ENCODE results near the gene NT5DC3. TPM values are rescaled to one million over a fixed set of nuclear protein-coding genes. Genes with fewer than 3 reads are reported as not detected.

Gene NT5DC3
- total and polyA plus RNA-seq, 5 experiments from 2014 or later: 0.33 to 6.0 (median 0.89) TPM

- ATAC-seq (no peak), DNase-seq (no peak)
- Mint-ChIP-seq H3K4me3 (no peak overlapping the region), H3K4me1 (no peaks in the 10 kb centered on the region), H3K9me3 (no peaks in the 10 kb centered on the region), H3K36me3 (peaks cover 4 to 19% (median 11%) of the 10 kb centered on the region in 3 donors), H3K27ac (no peak overlapping the region), H3K27me3 (no peaks in the 10 kb centered on the region)
- POLR2A ChIA-PET: no interaction called here
Observed at GRCh38 chr12:103762473-103762872, 78.6 kb downstream of the NT5DC3 start.

- no peak for ATAC-seq
- Mint-ChIP-seq H3K4me1 (no peaks in the 10 kb centered on the region), H3K27me3 (no peaks in the 10 kb centered on the region), H3K27ac (no peak overlapping the region), H3K36me3 (peaks cover 3 to 7% (median 7%) of the 10 kb centered on the region in 3 donors), H3K4me3 (no peak overlapping the region), H3K9me3 (no peaks in the 10 kb centered on the region)
- POLR2A ChIA-PET: no interaction called here
- DNase-seq: no peak
Observed at GRCh38 chr12:103758310-103759089, 82.5 kb downstream of the NT5DC3 start.

- DNase-seq (no peak), ATAC-seq (no peak)
- Mint-ChIP-seq H3K9me3 (no peaks in the 10 kb centered on the region), H3K36me3 (peaks cover 0 to 4% (median 0%) of the 10 kb centered on the region in 3 donors), H3K27me3 (no peaks in the 10 kb centered on the region), H3K4me1 (no peaks in the 10 kb centered on the region), H3K27ac (peak overlapping the region in 1 of 10 donors; percentile 38), H3K4me3 (no peak overlapping the region)
- POLR2A ChIA-PET: no interaction called here
Observed at GRCh38 chr12:103757248-103757647, 83.8 kb downstream of the NT5DC3 start.

DNA sequence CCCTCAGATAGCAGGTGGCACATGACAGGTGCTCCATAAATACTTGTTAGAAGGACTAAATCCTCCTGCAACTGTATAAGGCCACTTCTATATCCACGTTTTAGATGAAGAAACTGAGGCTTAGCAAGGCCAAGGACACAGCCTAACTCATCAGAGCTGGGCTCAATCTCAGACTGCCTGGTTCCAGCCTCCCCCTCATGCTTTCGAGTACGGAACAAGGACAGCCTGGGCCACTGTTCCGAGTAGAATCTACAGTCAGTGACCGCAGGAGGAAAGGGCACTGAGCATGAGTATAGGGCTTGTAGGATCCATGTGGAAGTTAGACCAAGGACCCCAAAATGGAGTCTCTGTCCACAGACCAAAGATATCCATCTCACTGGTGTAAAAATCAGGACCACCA, 84.6 kb downstream of the NT5DC3 start:
- H3K9me3 Mint-ChIP-seq: no peaks in the 10 kb centered on the region
- H3K27ac Mint-ChIP-seq: no peak overlapping the region
- no peak for ATAC-seq
- H3K27me3 Mint-ChIP-seq: no peaks in the 10 kb centered on the region
- no peak overlapping the region for H3K4me3 Mint-ChIP-seq
- no peaks in the 10 kb centered on the region for H3K4me1 Mint-ChIP-seq
- POLR2A ChIA-PET: no interaction called here
- H3K36me3 Mint-ChIP-seq: peaks cover 0 to 4% (median 0%) of the 10 kb centered on the region in 3 donors
- DNase-seq: no peak

- H3K27me3 Mint-ChIP-seq: peaks cover 0 to 4% (median 4%) of the 10 kb centered on the region in 5 donors
- DNase-seq (no peak), ATAC-seq (no peak)
- H3K36me3 Mint-ChIP-seq: peaks cover 0 to 4% (median 0%) of the 10 kb centered on the region in 3 donors
- no peak overlapping the region for H3K4me3 Mint-ChIP-seq
- H3K9me3 Mint-ChIP-seq: no peaks in the 10 kb centered on the region
- H3K4me1 Mint-ChIP-seq: no peaks in the 10 kb centered on the region
- POLR2A ChIA-PET: no interaction called here
- no peak overlapping the region for H3K27ac Mint-ChIP-seq
Observed at GRCh38 chr12:103755425-103755824, 85.6 kb downstream of the NT5DC3 start.

GRCh38 chr12:103751600-103751999, 89.4 kb downstream of the NT5DC3 start:
- Mint-ChIP-seq H3K27ac (no peak overlapping the region), H3K4me3 (no peak overlapping the region), H3K4me1 (no peaks in the 10 kb centered on the region), H3K9me3 (no peaks in the 10 kb centered on the region), H3K27me3 (peaks cover 4 to 16% (median 9%) of the 10 kb centered on the region in 5 donors), H3K36me3 (peaks cover 0 to 4% (median 0%) of the 10 kb centered on the region in 3 donors)
- ATAC-seq (no peak), DNase-seq (no peak)
- POLR2A ChIA-PET: no interaction called here

DNA sequence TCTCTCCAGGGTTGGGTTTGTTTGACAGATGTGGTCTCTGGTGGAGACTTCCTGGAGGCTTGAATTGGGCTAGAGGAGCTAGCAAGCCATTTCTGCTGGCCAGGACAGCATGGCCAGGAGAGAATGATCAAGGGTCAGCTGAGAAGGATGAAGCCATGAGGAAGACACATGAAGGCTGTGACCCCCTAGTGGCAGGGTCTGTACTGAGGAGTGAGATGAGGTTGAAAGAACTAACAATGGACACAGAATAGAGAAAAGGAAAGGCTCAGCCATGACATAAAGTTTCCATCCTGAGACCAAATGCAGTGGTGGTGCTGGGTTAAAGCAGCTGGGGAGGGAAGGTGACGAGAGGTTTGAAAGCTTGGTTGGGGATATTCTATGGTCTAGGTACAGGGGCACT, 89.9 kb downstream of the NT5DC3 start:
- Mint-ChIP-seq H3K4me3 (no peak overlapping the region), H3K4me1 (no peaks in the 10 kb centered on the region), H3K27ac (no peak overlapping the region), H3K27me3 (peaks cover 4 to 16% (median 9%) of the 10 kb centered on the region in 5 donors), H3K9me3 (no peaks in the 10 kb centered on the region), H3K36me3 (peaks cover 0 to 4% (median 0%) of the 10 kb centered on the region in 3 donors)
- ATAC-seq (no peak), DNase-seq (no peak)
- POLR2A ChIA-PET: no interaction called here

DNA sequence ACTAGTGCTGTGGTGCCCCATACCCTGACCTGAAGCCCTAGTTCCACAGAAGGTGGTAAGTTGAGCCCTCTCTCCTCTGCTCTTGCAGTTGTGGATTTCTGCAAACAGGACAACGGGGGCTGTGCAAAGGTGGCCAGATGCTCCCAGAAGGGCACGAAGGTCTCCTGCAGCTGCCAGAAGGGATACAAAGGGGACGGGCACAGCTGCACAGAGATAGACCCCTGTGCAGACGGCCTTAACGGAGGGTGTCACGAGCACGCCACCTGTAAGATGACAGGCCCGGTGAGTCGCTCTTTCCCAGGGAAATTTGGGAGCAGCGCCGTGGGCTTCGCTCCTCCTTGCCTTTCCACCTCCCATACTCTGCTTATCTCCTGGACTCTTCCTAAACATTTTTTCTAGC, 92.2 kb downstream of the NT5DC3 start:
- Mint-ChIP-seq H3K4me3 (no peak overlapping the region), H3K27me3 (peaks cover 4 to 16% (median 9%) of the 10 kb centered on the region in 5 donors), H3K9me3 (no peaks in the 10 kb centered on the region), H3K36me3 (no peaks in the 10 kb centered on the region), H3K4me1 (no peaks in the 10 kb centered on the region), H3K27ac (no peak overlapping the region)
- POLR2A ChIA-PET: no interaction called here
- no peak for DNase-seq
- ATAC-seq: no peak

DNA sequence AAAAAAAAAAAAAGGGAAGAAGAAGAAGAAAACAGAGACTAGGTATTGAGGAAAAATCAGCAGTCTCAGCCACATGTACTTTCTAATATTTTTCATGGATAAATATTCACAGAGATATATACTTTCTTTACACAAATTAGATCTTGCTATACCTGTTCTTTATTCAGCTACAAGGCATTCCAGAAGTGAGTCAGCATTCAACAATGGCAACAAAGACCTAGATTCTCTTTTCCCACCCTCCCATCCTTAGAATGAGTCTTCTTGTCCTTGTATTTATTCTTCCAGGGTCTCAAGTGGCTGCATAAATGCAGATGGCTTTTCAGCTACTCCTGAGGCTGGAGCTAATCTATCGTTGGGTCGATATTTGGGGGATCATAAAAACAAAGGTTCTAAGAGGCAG, 93.0 kb downstream of the NT5DC3 start:
- H3K36me3 Mint-ChIP-seq: no peaks in the 10 kb centered on the region
- DNase-seq (no peak), ATAC-seq (no peak)
- H3K4me1 Mint-ChIP-seq: no peaks in the 10 kb centered on the region
- no peak overlapping the region for H3K4me3 Mint-ChIP-seq
- peaks cover 4 to 21% (median 9%) of the 10 kb centered on the region in 5 donors for H3K27me3 Mint-ChIP-seq
- POLR2A ChIA-PET: interaction anchor here (0.7 kb wide), 1 partner anchor 12 kb away, joined by 8 read pairs; no protein-coding TSS in a partner anchor
- no peak overlapping the region for H3K27ac Mint-ChIP-seq
- H3K9me3 Mint-ChIP-seq: no peaks in the 10 kb centered on the region

DNA sequence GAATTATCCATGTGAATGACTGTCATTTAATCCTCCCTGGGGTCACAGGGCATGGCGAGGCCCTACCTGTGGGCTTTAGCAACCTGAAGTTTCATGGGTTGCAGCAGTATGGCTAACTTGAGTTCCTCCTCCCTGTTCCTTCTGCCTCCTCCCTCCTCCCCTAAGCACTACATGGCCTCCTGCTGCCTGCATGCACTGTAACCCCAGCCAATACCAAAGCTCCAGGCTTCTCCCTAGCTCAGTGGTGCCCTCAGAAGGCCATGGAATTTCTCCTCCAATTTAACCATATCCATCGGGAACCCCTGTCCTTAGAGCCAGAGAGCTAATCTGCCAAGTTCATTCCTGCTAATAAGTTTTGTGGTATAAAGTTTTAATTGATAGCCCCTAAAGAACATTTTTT, 95.1 kb downstream of the NT5DC3 start:
- no peak for ATAC-seq
- no peak for DNase-seq
- Mint-ChIP-seq H3K36me3 (peaks cover 0 to 1% (median 0%) of the 10 kb centered on the region in 3 donors), H3K27me3 (peaks cover 6 to 29% (median 9%) of the 10 kb centered on the region in 5 donors), H3K4me1 (no peaks in the 10 kb centered on the region), H3K27ac (no peak overlapping the region), H3K9me3 (no peaks in the 10 kb centered on the region), H3K4me3 (no peak overlapping the region)
- POLR2A ChIA-PET: no interaction called here

DNA sequence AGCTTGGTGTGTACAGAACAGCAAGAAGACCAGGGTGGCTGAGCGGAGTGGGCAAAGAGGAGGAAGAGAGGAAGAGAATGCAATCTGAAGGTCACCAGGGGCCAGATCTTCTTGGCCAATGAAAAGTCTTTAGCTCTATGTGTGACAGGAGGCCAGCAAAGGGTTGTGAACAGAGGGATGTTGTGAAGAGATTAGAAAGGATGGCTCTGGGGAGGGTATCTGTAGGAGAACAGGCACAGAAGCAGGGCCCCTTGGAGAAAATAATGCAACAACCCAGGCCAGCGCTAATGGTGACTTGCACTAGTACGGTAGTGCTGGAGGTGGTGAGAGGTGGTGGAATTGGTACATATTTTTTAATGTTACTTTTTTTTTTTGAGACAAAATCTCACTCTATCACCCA, 97.2 kb downstream of the NT5DC3 start:
- Mint-ChIP-seq H3K4me3 (no peak overlapping the region), H3K27ac (no peak overlapping the region), H3K36me3 (peaks cover 0 to 4% (median 0%) of the 10 kb centered on the region in 3 donors), H3K4me1 (no peaks in the 10 kb centered on the region), H3K27me3 (peaks cover 0 to 28% (median 6%) of the 10 kb centered on the region in 5 donors), H3K9me3 (no peaks in the 10 kb centered on the region)
- POLR2A ChIA-PET: no interaction called here
- ATAC-seq (no peak), DNase-seq (no peak)

GRCh38 chr12:103742349-103742932, 98.6 kb downstream of the NT5DC3 start:
- Mint-ChIP-seq H3K27ac (no peak overlapping the region), H3K9me3 (no peaks in the 10 kb centered on the region), H3K4me1 (no peaks in the 10 kb centered on the region), H3K27me3 (peaks cover 0 to 27% (median 8%) of the 10 kb centered on the region in 5 donors), H3K36me3 (peaks cover 0 to 4% (median 0%) of the 10 kb centered on the region in 3 donors), H3K4me3 (no peak overlapping the region)
- ATAC-seq: no peak
- no peak for DNase-seq
- POLR2A ChIA-PET: no interaction called here

GRCh38 chr12:103737881-103738280, 103.2 kb downstream of the NT5DC3 start:
- H3K27me3 Mint-ChIP-seq: peaks cover 0 to 27% (median 8%) of the 10 kb centered on the region in 5 donors
- H3K9me3 Mint-ChIP-seq: no peaks in the 10 kb centered on the region
- no peak overlapping the region for H3K4me3 Mint-ChIP-seq
- H3K36me3 Mint-ChIP-seq: peaks cover 0 to 4% (median 0%) of the 10 kb centered on the region in 3 donors
- DNase-seq: no peak
- POLR2A ChIA-PET: no interaction called here
- ATAC-seq: no peak
- peak overlapping the region in 1 of 10 donors; percentile 22 for H3K27ac Mint-ChIP-seq
- no peaks in the 10 kb centered on the region for H3K4me1 Mint-ChIP-seq
